ENCODE results near the gene FOXA1.

FOXA1 gene

DNA sequence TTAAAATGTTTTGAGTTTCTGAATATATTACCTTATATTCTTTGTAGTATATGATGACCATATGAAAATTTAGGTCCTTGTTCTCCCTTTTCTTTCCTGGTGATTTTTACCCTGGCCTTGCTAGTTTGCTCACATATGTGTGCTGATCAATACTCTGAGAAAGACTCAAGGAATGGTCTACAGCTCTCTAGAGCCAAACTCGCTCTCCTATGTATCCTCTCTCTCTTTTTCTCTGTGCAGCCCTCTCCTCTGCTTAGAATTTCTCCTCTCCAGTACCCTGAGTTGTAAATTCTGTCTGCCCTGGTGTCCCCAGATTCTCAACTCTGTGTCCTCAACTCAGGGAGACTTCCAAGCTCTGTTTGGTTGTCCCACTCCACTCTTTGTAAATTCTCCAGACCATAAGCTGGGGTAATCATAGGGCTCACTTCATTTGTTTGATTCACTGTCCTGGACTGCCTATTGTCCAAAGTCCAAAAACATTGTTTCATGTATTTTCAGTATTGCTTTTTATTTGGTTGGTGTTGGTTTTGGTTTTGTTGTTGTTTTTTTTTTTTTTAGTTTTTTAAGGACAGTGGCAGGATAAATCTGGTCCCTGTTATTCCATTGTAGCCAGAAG lies 41.0 kb downstream of the FOXA1 start:
- DNase-seq: no peak

DNA sequence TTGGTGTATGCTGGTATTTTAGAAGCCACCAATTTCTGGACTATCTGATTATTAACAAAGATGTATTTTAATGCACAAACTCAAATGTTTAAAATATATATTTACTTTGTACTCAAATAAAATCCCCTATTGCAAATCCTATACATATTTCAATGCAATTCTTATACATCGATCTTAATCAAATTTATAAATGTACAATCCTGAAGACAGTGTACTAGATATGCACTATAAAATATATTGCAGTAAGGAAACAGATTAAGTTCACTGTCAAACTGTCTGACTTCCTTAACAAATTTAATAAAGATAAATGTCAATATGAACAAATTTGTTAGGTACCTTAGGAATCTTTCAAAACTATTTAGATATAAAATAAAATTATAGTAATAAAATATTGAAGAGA lies 43.9 kb downstream of the FOXA1 start:
- no peak for DNase-seq

DNA sequence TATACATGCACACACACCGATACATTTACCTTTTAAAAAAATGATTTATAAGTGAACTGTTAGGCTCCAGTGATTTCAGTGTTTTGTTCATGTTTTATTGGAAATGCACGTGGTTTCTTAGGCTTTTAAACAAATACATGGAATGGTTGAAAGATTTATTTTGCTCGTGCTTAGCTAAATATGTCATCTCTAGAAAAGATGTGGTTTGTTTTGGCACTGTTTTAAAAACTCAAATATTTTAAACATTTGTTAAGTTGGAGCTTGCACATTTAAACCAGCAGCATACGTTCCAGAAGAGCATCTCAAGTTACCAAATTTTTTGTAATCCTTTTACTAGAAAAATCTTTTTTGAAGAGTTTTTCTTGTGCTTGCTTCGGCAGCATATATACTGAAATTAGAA lies 44.5 kb downstream of the FOXA1 start:
- DNase-seq: no peak

GRCh38 chr14:37546621-37547447 lies 48.2 kb downstream of the FOXA1 start:
- DNase-seq: peak; percentile 79

DNA sequence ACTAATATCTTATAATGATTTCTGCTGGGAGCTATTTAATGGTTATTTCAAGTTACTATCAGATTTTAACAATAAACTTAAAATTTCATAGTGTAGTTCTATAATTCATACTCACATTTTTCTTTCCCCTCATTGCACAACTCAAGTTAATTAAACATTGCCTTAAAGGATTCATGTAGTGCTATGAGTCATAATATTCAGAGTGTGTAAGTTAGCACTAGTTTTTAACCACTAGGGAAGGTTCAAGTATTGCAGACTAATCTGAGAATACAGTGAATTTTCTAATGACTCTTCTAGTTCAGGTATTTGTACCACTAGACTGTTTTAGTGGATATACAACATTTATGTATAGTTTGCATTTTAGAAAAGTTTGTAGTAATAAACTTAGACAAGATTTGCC lies 49.9 kb downstream of the FOXA1 start:
- DNase-seq: peak; percentile 3

- peak; percentile 46 for DNase-seq
These were observed 50.6 kb downstream of the FOXA1 start for GRCh38 chr14:37544407-37544806.

DNA sequence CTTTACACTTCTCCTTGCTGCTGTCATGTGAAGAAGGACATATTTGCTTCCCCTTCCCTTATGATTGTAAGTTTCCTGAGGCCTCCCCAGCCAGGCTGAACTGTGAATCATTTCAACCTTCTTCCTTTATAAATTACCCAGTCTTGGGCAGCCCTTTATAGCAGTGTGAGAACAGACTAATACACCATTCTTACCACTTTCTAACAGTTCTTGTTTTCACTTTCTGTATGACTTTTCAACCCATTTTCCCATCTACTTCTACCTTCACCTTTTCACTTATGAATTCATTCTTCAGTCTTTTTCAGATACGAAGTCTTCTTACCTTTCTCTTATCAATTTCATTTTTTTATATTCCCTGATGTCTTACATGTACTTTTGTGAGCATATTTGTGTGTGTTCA lies 55.1 kb downstream of the FOXA1 start:
- DNase-seq: no peak

All from DMS53 (cell line).